RWPE2 (cell line): ENCODE data around the gene CAPZA1.

ENCODE experiments used
- ATAC-seq: fragments of 200-7000 bp; cut with Tn5 transposase; 3 replicates; pipeline ENCODE4 v1.9.1; 2021; ENCODE audit warnings: low read depth
- DNase-seq: peaks from one replicate; pipeline ENCODE4 v3.0.0-alpha.2; 2020; ENCODE audit warnings: low spot score
- H3K27ac ChIP-seq: fragments of 450-650 bp; 2 replicates; pipeline ENCODE4 v1.5.1; 2017; ENCODE audit warnings: mild to moderate bottlenecking; ENCODE audit not compliant: poor library complexity, severe bottlenecking
- H3K27me3 ChIP-seq: fragments of 250-450 bp; sonication (Bioruptor Pico); 2 replicates; pipeline ENCODE4 v1.5.1; 2021; ENCODE audit warnings: mild to moderate bottlenecking, moderate library complexity; ENCODE audit not compliant: insufficient read depth, poor library complexity, severe bottlenecking
- H3K36me3 ChIP-seq: fragments of 250-450 bp; sonication (Bioruptor Pico); 2 replicates; pipeline ENCODE4 v1.5.1; 2020; ENCODE audit warnings: low read depth, mild to moderate bottlenecking, moderate library complexity
- H3K4me1 ChIP-seq: fragments of 250-450 bp; sonication (Bioruptor Pico); 2 replicates; pipeline ENCODE4 v1.5.1; 2021; ENCODE audit warnings: mild to moderate bottlenecking, moderate library complexity; ENCODE audit not compliant: insufficient read depth, poor library complexity, severe bottlenecking
- H3K4me3 ChIP-seq: fragments of 250-450 bp; sonication (Bioruptor Pico); 2 replicates; pipeline ENCODE4 v1.5.1; 2021; ENCODE audit warnings: mild to moderate bottlenecking, moderate library complexity; ENCODE audit not compliant: severe bottlenecking
- H3K9me3 ChIP-seq: fragments of 250-450 bp; sonication (Bioruptor Pico); 2 replicates; pipeline ENCODE4 v1.5.1; 2021; ENCODE audit warnings: mild to moderate bottlenecking, moderate library complexity; ENCODE audit not compliant: severe bottlenecking
- CTCF ChIP-seq: fragments of 450-650 bp; IDR thresholded peaks from one replicate; pipeline ENCODE4 v1.5.1; 2017; ENCODE audit warnings: mild to moderate bottlenecking, moderate library complexity; ENCODE audit not compliant: poor library complexity, severe bottlenecking

Gene CAPZA1

GRCh38 chr1:112678605-112679004 lies 59.0 kb downstream of the CAPZA1 start:
- no peaks in the 10 kb centered on the region for H3K27me3 ChIP-seq
- DNase-seq (no peak), ATAC-seq (no peak)
- no peaks in the 10 kb centered on the region for H3K9me3 ChIP-seq
- no peak overlapping the region for H3K27ac ChIP-seq
- peaks cover 6% of the 10 kb centered on the region for H3K4me1 ChIP-seq
- 0 out of 2 replicates have a peak, but pooled peaks cover 9% of the 10 kb centered on the region for H3K36me3 ChIP-seq
- no peak overlapping the region for H3K4me3 ChIP-seq
- TF ChIP-seq CTCF = no peak

- TF ChIP-seq CTCF = no peak
- no peak for ATAC-seq
- Histone ChIP-seq H3K4me1 (peaks cover 15% of the 10 kb centered on the region), H3K4me3 (no peak overlapping the region), H3K36me3 (peaks cover 40% of the 10 kb centered on the region), H3K27me3 (no peaks in the 10 kb centered on the region), H3K27ac (peak overlapping the region; percentile 60), H3K9me3 (no peaks in the 10 kb centered on the region)
- no peak for DNase-seq
Observed at GRCh38 chr1:112685913-112686312, 66.3 kb downstream of the CAPZA1 start.

GRCh38 chr1:112686417-112686816 lies 66.8 kb downstream of the CAPZA1 start:
- peak overlapping the region; percentile 60 for H3K27ac ChIP-seq
- H3K27me3 ChIP-seq = no peaks in the 10 kb centered on the region
- H3K4me1 ChIP-seq = peaks cover 15% of the 10 kb centered on the region
- DNase-seq (no peak), ATAC-seq (no peak; the same call in 2 of the 3 replicates)
- no peak overlapping the region for H3K4me3 ChIP-seq
- peaks cover 41% of the 10 kb centered on the region for H3K36me3 ChIP-seq
- no peak for TF ChIP-seq CTCF
- no peaks in the 10 kb centered on the region for H3K9me3 ChIP-seq

GRCh38 chr1:112686835-112687234 lies 67.2 kb downstream of the CAPZA1 start:
- peaks cover 45% of the 10 kb centered on the region for H3K36me3 ChIP-seq
- H3K4me1 ChIP-seq = peaks cover 15% of the 10 kb centered on the region
- H3K27ac ChIP-seq = peak overlapping the region; percentile 60
- no peak overlapping the region for H3K4me3 ChIP-seq
- no peaks in the 10 kb centered on the region for H3K9me3 ChIP-seq
- DNase-seq = no peak
- TF ChIP-seq CTCF = no peak
- H3K27me3 ChIP-seq = no peaks in the 10 kb centered on the region
- ATAC-seq = 0 out of 3 replicates have a peak, but pooled peaks have one; percentile 11

GRCh38 chr1:112687361-112687760 lies 67.7 kb downstream of the CAPZA1 start:
- H3K4me1 ChIP-seq = peaks cover 15% of the 10 kb centered on the region
- ATAC-seq (peak; percentile 90), DNase-seq (peak; percentile 87)
- no peaks in the 10 kb centered on the region for H3K27me3 ChIP-seq
- H3K36me3 ChIP-seq = peaks cover 50% of the 10 kb centered on the region
- no peaks in the 10 kb centered on the region for H3K9me3 ChIP-seq
- H3K27ac ChIP-seq = peak overlapping the region; percentile 60
- H3K4me3 ChIP-seq = no peak overlapping the region
- TF ChIP-seq CTCF = no peak
